HG03342 (cell line): ENCODE results near the gene OR6C76.
"Not testable (repeated sequence)": the region's sequence is repeated elsewhere in the genome, so short reads cannot be mapped to it uniquely, and the experiment has no call there.

Experiments used
- ATAC-seq: cut with Tn5 transposase; IDR thresholded peaks from one replicate; pipeline ENCODE4 v1.9.1; 2021; ENCODE audit warnings: mild to moderate bottlenecking, moderate library complexity; ENCODE audit not compliant: unreplicated experiment

OR6C76 gene

GRCh38 chr12:55425954-55426353 lies at the start of gene OR6C76:
Gene OR6C76 (plus strand): TSS chr12:55426254. CDS start chr12:55426254, 0 bp downstream.
- ATAC-seq: no peak

- ATAC-seq: no peak
Observed at GRCh38 chr12:55385891-55386290, 40.2 kb upstream of the OR6C76 start.

GRCh38 chr12:55392032-55392795 lies 33.8 kb upstream of the OR6C76 start:
- ATAC-seq: no peak

- ATAC-seq: no peak
Observed at GRCh38 chr12:55396326-55396725, 29.7 kb upstream of the OR6C76 start.

GRCh38 chr12:55400229-55400628 lies 25.8 kb upstream of the OR6C76 start, which contains the start of gene OR6C65:
Gene OR6C65 (plus strand): TSS chr12:55400529. CDS start chr12:55400529, 0 bp downstream.
- no peak for ATAC-seq

- ATAC-seq: no peak
Observed at GRCh38 chr12:55407866-55408265, 18.2 kb upstream of the OR6C76 start.

GRCh38 chr12:55409133-55409532 lies 16.9 kb upstream of the OR6C76 start:
- not testable (repeated sequence) for ATAC-seq

GRCh38 chr12:55412138-55412537 lies 13.9 kb upstream of the OR6C76 start:
- not testable (repeated sequence) for ATAC-seq

GRCh38 chr12:55413498-55414388 lies 12.3 kb upstream of the OR6C76 start:
- ATAC-seq: not testable (repeated sequence)

GRCh38 chr12:55414396-55414823 lies 11.6 kb upstream of the OR6C76 start:
- ATAC-seq: not testable (repeated sequence)

GRCh38 chr12:55414889-55415288 lies 11.2 kb upstream of the OR6C76 start:
- not testable (repeated sequence) for ATAC-seq

GRCh38 chr12:55416961-55417360 lies 9.1 kb upstream of the OR6C76 start:
- ATAC-seq: no peak

- no peak for ATAC-seq
Observed at GRCh38 chr12:55420307-55420962, 5.6 kb upstream of the OR6C76 start.

- no peak for ATAC-seq
Observed at GRCh38 chr12:55428331-55429243, 2.5 kb downstream of the OR6C76 start.

- ATAC-seq: not testable (repeated sequence)
Observed at GRCh38 chr12:55441233-55441632, 15.2 kb downstream of the OR6C76 start.

- no peak for ATAC-seq
Observed at GRCh38 chr12:55443776-55444175, 17.7 kb downstream of the OR6C76 start, which contains the start of gene OR6C2. Gene OR6C2 (plus strand): TSS chr12:55444076. CDS start chr12:55452214, 8,138 bp downstream.

- no peak for ATAC-seq
Observed at GRCh38 chr12:55445357-55445756, 19.3 kb downstream of the OR6C76 start.

- no peak for ATAC-seq
Observed at GRCh38 chr12:55446326-55446725, 20.3 kb downstream of the OR6C76 start.

- no peak for ATAC-seq
Observed at GRCh38 chr12:55448825-55449224, 22.8 kb downstream of the OR6C76 start.

- not testable (repeated sequence) for ATAC-seq
Observed at GRCh38 chr12:55464926-55465325, 38.9 kb downstream of the OR6C76 start.
